GM12892 (cell line): ENCODE measurements around the gene MEGF11.

Source experiments
- POLR2A ChIP-seq: IDR thresholded peaks from 2 replicates; pipeline ENCODE4 v1.6.1; 2011; ENCODE audit warnings: low read depth, low read length, control low read depth
- POLR2AphosphoS5 ChIP-seq: IDR thresholded peaks from 2 replicates; pipeline ENCODE4 v1.6.1; 2011; ENCODE audit warnings: low read depth, low read length, control low read depth
- TAF1 ChIP-seq: IDR thresholded peaks from 2 replicates; pipeline ENCODE4 v1.6.1; 2011; ENCODE audit warnings: low read depth, mild to moderate bottlenecking, control low read depth, low read length, borderline replicate concordance

DNA sequence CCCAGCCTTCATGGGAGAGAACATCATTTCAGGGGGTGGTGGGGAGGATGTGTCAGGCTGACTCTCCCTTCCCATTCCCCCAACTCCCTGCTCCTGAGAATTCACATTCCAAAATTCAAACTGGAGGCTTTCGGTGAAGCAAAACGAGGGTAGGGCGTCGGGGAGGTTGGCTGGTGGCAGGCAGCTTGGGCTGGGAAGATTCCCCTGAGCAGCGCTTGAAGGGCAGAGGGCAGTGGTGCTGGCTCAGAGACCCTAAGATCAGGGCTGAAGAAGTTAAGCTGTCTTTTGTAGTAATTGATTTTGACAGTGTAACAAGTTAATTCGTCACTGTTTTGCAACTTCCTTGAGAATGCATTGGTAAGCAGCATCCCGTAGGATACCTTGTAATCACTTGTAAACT, 196.5 kb downstream of the MEGF11 start:
- TF ChIP-seq POLR2A = no peak
- no peak for TF ChIP-seq POLR2AphosphoS5
- TF ChIP-seq TAF1 = no peak
